ENCODE data around the gene EVPLL.

DNA sequence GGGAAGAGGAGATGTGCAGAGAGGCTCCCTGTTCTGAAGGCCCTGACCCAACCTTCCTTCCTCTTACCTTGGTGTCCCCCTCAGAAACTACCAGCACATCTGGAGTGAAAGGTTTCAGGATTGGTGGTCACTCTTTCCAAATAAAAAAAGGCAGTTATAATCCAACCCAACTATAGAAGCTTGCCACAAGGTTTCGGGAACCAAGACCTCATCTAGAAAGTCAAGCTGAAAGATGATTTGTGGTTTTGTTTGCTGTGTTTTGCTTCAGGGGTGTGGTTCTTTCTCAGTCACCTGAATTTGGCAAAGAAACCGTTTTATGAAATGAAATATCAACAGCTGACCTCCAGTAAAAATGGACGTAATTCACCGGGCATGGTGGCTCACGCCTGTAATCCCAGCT, 33.6 kb upstream of the EVPLL start:
- no peak for TF ChIP-seq ESRRB (CRISPR knock-in tag; IDR thresholded peaks at IDR 0.05; ENCODE audit: borderline replicate concordance)
- TF ChIP-seq KLF10 (CRISPR knock-in tag; IDR thresholded peaks at IDR 0.05), result no peak
- TF ChIP-seq, protein P1, sequence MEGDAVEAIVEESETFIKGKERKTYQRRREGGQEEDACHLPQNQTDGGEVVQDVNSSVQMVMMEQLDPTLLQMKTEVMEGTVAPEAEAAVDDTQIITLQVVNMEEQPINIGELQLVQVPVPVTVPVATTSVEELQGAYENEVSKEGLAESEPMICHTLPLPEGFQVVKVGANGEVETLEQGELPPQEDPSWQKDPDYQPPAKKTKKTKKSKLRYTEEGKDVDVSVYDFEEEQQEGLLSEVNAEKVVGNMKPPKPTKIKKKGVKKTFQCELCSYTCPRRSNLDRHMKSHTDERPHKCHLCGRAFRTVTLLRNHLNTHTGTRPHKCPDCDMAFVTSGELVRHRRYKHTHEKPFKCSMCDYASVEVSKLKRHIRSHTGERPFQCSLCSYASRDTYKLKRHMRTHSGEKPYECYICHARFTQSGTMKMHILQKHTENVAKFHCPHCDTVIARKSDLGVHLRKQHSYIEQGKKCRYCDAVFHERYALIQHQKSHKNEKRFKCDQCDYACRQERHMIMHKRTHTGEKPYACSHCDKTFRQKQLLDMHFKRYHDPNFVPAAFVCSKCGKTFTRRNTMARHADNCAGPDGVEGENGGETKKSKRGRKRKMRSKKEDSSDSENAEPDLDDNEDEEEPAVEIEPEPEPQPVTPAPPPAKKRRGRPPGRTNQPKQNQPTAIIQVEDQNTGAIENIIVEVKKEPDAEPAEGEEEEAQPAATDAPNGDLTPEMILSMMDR (IDR thresholded peaks at IDR 0.05 in 2 of 3, conservative IDR thresholded peaks at IDR 0.05 in 1 of 3; ENCODE audit: insufficient read depth in 2 of 3, low read depth in 1 of 3, low read length in 3 of 3), result no peak
- TF ChIP-seq, protein P2, sequence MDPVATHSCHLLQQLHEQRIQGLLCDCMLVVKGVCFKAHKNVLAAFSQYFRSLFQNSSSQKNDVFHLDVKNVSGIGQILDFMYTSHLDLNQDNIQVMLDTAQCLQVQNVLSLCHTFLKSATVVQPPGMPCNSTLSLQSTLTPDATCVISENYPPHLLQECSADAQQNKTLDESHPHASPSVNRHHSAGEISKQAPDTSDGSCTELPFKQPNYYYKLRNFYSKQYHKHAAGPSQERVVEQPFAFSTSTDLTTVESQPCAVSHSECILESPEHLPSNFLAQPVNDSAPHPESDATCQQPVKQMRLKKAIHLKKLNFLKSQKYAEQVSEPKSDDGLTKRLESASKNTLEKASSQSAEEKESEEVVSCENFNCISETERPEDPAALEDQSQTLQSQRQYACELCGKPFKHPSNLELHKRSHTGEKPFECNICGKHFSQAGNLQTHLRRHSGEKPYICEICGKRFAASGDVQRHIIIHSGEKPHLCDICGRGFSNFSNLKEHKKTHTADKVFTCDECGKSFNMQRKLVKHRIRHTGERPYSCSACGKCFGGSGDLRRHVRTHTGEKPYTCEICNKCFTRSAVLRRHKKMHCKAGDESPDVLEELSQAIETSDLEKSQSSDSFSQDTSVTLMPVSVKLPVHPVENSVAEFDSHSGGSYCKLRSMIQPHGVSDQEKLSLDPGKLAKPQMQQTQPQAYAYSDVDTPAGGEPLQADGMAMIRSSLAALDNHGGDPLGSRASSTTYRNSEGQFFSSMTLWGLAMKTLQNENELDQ (CRISPR knock-in tag; IDR thresholded peaks at IDR 0.05; ENCODE audit: borderline replicate concordance), result no peak

All from K562 (cell line).